ENCODE results near the gene PET117.
"Not testable (repeated sequence)": the region's sequence is repeated elsewhere in the genome, so short reads cannot be mapped to it uniquely, and the experiment has no call there.

Gene PET117

GRCh38 chr20:18156045-18156444, 18.4 kb downstream of the PET117 start:
- DNase-seq (ENCODE audit: low read depth in 2 of 3, low spot score in 1 of 3): no peak

GRCh38 chr20:18164356-18164755, 26.7 kb downstream of the PET117 start:
- DNase-seq (ENCODE audit: low read depth in 2 of 3, low spot score in 1 of 3): no peak

- no peak for DNase-seq (ENCODE audit: low read depth in 2 of 3, low spot score in 1 of 3)
Observed at GRCh38 chr20:18165553-18165952, 27.9 kb downstream of the PET117 start.

GRCh38 chr20:18166241-18166881, 28.7 kb downstream of the PET117 start:
- no peak for DNase-seq (ENCODE audit: low read depth in 2 of 3, low spot score in 1 of 3)

- DNase-seq (ENCODE audit: low read depth in 2 of 3, low spot score in 1 of 3): no peak
Observed at GRCh38 chr20:18166950-18167349, 29.3 kb downstream of the PET117 start.

GRCh38 chr20:18172379-18172778, 34.7 kb downstream of the PET117 start:
- no peak for DNase-seq (ENCODE audit: low read depth in 2 of 3, low spot score in 1 of 3)

- DNase-seq (ENCODE audit: low read depth in 2 of 3, low spot score in 1 of 3): no peak
Observed at GRCh38 chr20:18174906-18175683, 37.4 kb downstream of the PET117 start.

- DNase-seq (ENCODE audit: low read depth in 2 of 3, low spot score in 1 of 3): no peak
Observed at GRCh38 chr20:18176318-18176785, 38.7 kb downstream of the PET117 start.

- not testable (repeated sequence) for DNase-seq (ENCODE audit: low read depth in 2 of 3, low spot score in 1 of 3)
Observed at GRCh38 chr20:18180366-18180765, 42.7 kb downstream of the PET117 start.

GRCh38 chr20:18180815-18181214, 43.2 kb downstream of the PET117 start:
- no peak for DNase-seq (ENCODE audit: low read depth in 2 of 3, low spot score in 1 of 3)

GRCh38 chr20:18187020-18187419, 49.4 kb downstream of the PET117 start:
- no peak for DNase-seq (ENCODE audit: low read depth in 2 of 3, low spot score in 1 of 3)

GRCh38 chr20:18188434-18188833, 50.8 kb downstream of the PET117 start:
- DNase-seq (ENCODE audit: low read depth in 2 of 3, low spot score in 1 of 3): no peak

- DNase-seq (ENCODE audit: low read depth in 2 of 3, low spot score in 1 of 3): no peak
Observed at GRCh38 chr20:18190338-18191233, 52.9 kb downstream of the PET117 start.

GRCh38 chr20:18191306-18191705, 53.6 kb downstream of the PET117 start:
- no peak for DNase-seq (ENCODE audit: low read depth in 2 of 3, low spot score in 1 of 3)
